ENCODE data around the gene COL16A1.

DNA sequence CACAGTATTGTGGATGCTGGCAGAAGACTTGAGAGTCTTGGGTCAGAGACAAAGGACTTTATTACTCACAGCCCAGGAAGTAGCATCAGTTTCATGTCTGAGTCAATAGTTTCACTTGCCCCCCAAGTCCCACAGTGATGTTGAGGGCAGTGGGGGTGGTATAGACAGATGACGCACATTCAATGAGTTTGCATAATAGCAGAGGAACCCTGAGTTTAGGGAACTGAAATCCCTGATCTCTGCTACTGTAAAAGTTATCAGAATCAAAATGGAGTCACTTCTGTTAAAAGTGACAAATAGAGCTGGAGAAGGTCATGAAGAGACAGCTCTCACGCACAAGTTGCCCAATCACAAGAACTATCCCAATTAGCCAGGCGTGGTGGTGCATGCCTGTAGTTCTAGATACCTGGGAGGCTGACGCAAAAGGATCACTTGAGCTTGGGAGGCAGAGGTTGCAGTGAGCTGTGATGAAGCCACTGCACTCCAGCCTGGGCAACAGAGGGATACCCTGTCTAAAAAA lies 97.8 kb downstream of the COL16A1 start:
- no peak for TF ChIP-seq POLR2A (IDR thresholded peaks at IDR 0.05)
- TF ChIP-seq, protein P1, sequence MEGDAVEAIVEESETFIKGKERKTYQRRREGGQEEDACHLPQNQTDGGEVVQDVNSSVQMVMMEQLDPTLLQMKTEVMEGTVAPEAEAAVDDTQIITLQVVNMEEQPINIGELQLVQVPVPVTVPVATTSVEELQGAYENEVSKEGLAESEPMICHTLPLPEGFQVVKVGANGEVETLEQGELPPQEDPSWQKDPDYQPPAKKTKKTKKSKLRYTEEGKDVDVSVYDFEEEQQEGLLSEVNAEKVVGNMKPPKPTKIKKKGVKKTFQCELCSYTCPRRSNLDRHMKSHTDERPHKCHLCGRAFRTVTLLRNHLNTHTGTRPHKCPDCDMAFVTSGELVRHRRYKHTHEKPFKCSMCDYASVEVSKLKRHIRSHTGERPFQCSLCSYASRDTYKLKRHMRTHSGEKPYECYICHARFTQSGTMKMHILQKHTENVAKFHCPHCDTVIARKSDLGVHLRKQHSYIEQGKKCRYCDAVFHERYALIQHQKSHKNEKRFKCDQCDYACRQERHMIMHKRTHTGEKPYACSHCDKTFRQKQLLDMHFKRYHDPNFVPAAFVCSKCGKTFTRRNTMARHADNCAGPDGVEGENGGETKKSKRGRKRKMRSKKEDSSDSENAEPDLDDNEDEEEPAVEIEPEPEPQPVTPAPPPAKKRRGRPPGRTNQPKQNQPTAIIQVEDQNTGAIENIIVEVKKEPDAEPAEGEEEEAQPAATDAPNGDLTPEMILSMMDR (IDR thresholded peaks at IDR 0.05) = no peak
- no peak for TF ChIP-seq POLR2AphosphoS5 (IDR thresholded peaks at IDR 0.05)
- TF ChIP-seq EP300 (IDR thresholded peaks at IDR 0.05) = no peak
